KOPT-K1 (cell line): ENCODE measurements around the gene RACGAP1.
A peak's percentile ranks its signal among the peaks of the same experiment; 100 is the strongest.

Experiments
- H3K27ac ChIP-seq: fragments of 200-600 bp; sonication (generic); 2 replicates; pipeline ENCODE4 v1.5.1; 2016; ENCODE audit warnings: antibody characterized with exemption, mild to moderate bottlenecking, low read depth, low read length; ENCODE audit not compliant: poor library complexity, severe bottlenecking
- H3K36me3 ChIP-seq: fragments of 200-600 bp; sonication (generic); 2 replicates; pipeline ENCODE4 v1.5.1; 2017; ENCODE audit warnings: antibody characterized with exemption, mild to moderate bottlenecking, low read length, moderate library complexity; ENCODE audit not compliant: insufficient read depth
- H3K9me3 ChIP-seq: fragments of 200-600 bp; sonication (generic); 2 replicates; pipeline ENCODE4 v1.5.1; 2017; ENCODE audit warnings: antibody characterized with exemption, low read length, mild to moderate bottlenecking; ENCODE audit not compliant: insufficient read depth, poor library complexity, severe bottlenecking

RACGAP1 gene

DNA sequence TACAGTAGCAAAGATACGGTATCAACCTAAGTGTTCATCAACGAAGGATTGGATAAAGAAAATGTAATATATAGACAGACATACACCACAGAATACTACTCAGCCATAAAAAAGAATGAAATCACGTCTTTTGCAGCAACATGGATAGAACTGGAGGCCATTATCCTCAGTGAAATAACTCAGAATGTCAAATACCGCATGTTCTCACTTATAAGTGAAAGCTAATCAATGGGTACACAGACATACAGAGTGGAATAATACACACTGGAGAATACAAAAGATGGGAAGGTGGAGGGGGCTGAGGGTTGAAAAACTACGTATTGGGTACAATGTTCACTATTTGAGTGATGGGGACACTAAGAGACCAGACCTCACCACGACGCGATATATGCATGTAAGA is 1.1 kb downstream of the RACGAP1 start:
- peaks cover 36% of the 10 kb centered on the region for H3K36me3 ChIP-seq
- peak overlapping the region; percentile 86 for H3K27ac ChIP-seq

DNA sequence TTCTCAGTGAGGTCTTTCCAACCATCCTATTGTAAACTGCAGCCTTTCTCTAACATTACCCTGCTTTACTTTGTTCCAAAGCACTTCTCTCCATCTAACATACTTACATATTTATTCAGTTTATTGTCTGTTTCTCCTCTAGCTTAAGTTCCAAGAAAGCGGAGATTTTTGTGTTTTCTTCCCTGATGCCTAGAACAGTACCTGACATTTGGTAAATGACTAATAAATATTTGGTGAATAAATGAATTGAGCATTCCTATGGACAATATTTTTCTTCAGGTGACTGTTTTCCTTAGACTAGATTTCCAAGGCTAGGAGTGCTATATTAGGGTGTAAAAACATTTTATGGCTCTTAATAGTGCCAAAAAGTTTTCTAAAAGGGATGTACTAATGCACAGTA is 2.4 kb downstream of the RACGAP1 start:
- Histone ChIP-seq H3K27ac (no peak overlapping the region), H3K36me3 (peaks cover 48% of the 10 kb centered on the region), H3K9me3 (no peaks in the 10 kb centered on the region)

More for the DNA sequence above, 1.1 kb downstream of the RACGAP1 start:
- H3K9me3 ChIP-seq: no peaks in the 10 kb centered on the region

DNA sequence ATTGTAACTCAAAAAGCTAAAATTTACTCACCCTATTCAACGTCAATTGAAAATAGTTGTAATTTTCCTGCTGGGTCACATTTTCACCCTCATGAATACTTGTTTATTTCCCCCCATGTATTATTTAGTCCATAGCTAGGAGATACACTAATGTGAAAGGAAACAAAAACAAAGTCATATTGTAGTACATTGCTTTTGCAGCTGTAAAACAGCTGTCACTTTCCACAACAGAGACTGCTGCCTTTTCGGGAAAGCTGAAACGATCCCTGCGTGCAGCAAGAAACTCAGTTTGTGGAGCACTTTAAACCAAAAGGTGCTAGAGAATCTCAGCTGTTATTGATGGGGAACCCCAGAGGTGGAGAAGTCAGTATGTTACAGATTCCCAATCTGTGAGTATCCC is 4.3 kb downstream of the RACGAP1 start:
- peaks cover 66% of the 10 kb centered on the region for H3K36me3 ChIP-seq
- H3K9me3 ChIP-seq: no peaks in the 10 kb centered on the region
- H3K27ac ChIP-seq: no peak overlapping the region

DNA sequence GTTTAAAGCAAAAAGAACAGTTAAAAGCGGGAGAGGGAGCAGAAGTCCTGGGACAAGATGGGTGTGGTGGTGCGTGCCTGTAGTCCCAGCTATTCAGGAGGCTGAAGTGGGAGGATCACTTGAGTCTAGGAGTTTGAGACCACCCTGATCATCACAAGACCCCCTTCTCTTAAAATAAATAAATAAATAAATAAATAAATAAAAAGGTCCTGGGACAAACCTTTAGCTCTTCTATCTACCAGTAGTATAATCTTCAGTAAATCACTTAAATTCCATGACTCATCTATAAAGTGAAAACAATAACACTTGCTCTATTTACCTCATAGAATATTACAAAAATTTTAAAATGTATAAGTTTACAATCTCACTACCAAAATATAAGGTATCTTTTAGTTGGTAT is 5.8 kb downstream of the RACGAP1 start:
- Histone ChIP-seq H3K36me3 (peaks cover 81% of the 10 kb centered on the region), H3K27ac (no peak overlapping the region), H3K9me3 (no peaks in the 10 kb centered on the region)

DNA sequence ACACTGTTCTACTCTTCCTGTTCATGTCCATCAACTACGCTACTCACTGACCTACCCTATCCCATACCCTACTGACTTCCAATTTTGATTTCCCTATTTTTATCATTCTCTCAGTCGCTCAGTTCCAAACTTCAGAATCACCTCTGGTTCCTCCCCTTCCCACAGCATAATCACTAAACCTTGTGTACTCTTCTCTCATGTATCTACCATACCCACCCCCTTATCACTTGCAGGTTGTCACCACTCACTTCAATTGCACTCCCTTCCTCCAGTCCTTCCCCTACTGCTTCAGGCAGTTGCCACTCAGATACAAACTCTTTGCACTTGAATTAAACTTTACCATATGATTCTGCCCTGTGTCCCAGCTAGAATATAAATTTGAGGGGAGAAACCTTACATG is 6.3 kb downstream of the RACGAP1 start:
- Histone ChIP-seq H3K36me3 (peaks cover 86% of the 10 kb centered on the region), H3K9me3 (no peaks in the 10 kb centered on the region), H3K27ac (no peak overlapping the region)

DNA sequence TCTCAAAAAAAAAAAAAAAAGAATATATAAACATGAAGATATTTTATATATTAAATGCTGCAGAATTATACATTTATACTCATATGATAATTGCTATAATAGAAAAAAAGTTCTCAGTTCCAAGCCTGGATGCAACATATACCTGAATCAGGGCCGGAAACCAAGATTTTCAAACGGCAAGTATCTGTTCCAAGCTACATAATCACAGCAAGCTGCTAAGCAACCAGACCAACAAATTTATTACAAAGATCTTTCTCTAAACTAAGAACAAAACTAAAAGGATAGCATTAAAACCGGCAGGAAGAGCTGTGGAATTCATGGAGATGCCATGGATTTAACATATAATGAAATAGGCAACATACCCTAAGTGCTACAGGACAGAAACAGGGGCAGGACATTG is 7.1 kb downstream of the RACGAP1 start:
- Histone ChIP-seq H3K36me3 (peaks cover 87% of the 10 kb centered on the region), H3K27ac (no peak overlapping the region), H3K9me3 (no peaks in the 10 kb centered on the region)

DNA sequence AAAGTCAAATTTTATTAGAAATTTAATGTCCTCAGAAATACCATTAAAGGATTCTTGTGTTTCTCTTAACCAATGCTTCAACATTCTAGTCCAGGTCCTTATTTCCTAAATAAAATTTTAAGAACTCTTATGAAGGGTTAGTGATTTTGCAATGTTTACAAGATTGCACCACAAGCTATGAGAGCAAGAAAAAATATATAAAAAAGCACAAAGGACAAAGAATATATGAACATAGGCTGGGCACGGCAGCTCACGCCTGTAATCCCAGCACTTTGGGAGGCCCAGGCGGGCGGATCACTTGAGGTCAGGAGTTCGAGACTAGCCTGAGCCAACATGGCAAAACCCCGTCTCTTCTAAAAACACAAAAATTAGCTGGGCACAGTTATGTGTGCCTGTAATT is 7.7 kb downstream of the RACGAP1 start:
- Histone ChIP-seq H3K36me3 (peaks cover 87% of the 10 kb centered on the region), H3K9me3 (no peaks in the 10 kb centered on the region), H3K27ac (no peak overlapping the region)

DNA sequence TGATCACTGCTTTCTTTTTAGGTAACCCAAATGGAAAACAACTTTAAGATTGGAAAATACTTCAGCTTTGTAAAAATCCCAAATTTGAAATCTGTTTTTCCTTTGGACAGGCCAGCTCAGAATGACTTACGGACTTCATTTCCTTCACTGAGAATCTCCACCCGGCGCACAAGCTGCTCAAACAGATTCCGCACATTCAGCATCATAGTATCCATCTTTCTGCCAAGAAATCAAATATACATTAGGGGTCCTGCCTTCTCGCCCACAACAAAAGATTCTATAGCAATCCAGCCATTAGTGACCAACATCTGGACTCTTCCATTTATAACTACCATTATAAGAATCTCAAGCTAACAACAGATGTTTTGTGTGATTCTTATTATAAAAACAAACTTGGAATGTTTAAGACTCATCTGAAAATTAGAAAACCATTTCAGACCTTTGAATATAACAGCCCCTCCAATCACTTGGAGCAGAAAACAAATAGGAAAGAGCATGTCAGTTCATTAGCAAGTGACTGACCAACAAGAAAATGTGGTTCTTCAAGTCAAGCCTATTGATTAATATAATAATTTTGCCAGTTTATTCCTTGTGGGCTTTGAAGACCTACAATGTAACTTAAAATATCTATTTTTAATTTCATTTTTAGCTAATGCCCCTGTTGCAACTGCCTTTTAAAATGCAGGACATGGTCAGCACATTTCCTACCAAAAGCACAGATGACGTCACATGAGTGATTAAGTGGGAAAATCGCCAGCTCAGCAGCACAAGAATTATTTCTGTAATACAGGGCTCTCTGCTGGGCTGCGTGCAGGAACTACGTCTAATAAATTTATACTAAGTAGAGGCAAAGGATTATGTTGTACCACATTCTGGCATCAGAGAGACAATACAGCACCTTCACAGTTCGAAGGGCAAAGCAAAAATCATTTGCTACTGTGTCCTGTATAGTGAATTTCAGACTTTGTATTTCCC is 8.5 kb downstream of the RACGAP1 start:
- no peak overlapping the region for H3K27ac ChIP-seq
- no peaks in the 10 kb centered on the region for H3K9me3 ChIP-seq
- peaks cover 85% of the 10 kb centered on the region for H3K36me3 ChIP-seq

DNA sequence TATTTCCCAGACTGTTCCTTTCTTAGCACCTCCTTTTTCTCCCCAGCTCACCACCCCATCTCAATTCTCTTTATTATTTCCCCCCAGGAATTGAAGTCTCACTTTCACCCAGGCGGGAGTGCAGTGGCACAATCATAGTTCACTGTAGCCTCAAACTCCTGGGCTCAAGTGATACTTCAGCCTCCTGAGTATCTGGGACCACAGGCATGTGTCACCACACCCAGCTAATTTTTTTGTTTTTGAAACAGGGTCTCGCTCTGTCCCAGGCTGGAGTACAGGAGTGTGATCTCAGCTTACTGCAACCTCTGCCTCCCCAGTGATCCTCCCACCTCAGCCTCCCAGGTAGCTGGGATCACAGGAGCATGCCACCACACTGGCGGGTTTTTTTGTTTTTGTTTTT is 11.0 kb downstream of the RACGAP1 start:
- Histone ChIP-seq H3K9me3 (no peaks in the 10 kb centered on the region), H3K36me3 (peaks cover 93% of the 10 kb centered on the region), H3K27ac (no peak overlapping the region)

DNA sequence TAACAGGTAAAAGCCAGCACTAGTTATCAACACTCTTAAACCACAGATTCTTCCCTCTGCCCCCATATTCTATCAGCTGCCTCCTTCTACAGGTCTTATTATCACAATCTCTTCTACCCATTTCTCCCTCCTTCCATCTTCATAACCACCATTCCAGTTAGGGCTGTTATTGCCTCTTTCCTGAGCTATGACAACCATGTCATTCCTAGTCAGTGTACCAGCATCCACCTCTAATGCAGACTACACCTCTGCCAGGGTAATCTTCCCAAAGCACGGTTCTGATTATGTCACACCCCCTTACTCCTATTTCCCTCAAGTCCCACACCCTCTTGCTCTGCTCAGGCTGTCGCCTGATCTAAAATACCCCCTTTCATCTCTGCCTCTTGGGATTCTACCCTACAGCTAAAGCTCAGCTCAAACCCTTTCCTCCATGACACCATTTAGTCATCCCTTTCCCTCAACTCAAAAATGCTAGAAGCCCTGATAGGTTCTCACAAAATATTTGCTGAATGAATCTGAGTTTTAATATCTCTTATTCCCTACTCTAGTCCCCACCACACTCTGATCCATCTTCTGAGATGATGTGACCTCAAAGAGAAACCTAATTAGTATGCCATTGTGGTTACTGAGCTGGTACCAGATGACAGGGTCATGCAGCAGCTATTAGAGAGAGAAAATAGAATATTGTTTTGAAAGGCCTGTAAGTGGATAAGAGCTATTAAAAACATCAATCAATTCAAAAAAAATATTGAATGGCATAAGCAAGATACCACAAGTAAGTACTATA is 11.7 kb downstream of the RACGAP1 start:
- H3K9me3 ChIP-seq: no peaks in the 10 kb centered on the region
- peaks cover 93% of the 10 kb centered on the region for H3K36me3 ChIP-seq
- H3K27ac ChIP-seq: no peak overlapping the region

DNA sequence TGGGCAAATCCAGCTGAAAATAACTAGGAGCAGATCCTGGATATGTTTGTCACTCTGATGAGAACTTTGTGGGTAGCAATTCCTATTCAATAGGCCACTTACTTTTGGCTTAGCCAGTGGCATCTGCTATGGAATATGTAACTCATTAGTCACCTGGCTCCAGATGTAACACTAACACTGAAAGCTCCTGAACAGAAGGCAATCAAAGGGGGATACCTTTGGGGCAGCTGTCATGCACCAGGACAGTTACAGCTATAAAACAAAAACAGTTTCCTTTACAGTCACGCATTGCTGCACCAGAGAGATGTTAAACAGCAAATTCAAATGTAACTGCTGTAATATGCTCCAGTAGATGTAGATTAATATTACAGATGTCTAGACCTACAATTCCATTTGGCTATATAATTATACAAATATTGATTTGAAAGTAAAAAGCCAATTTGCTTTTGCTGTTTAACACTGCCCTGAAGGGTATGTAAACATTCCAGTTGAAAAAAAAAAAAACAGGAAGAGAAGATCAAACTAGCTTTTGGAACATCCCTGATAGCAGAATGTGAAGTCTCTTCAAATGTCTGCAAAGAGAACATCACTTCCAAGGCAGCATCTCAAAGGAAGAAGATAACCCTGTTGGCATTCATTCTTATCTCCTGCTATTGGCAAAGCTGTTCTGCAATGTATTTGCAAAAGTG is 18.4 kb downstream of the RACGAP1 start:
- Histone ChIP-seq H3K27ac (no peak overlapping the region), H3K36me3 (peaks cover 98% of the 10 kb centered on the region), H3K9me3 (no peaks in the 10 kb centered on the region)

DNA sequence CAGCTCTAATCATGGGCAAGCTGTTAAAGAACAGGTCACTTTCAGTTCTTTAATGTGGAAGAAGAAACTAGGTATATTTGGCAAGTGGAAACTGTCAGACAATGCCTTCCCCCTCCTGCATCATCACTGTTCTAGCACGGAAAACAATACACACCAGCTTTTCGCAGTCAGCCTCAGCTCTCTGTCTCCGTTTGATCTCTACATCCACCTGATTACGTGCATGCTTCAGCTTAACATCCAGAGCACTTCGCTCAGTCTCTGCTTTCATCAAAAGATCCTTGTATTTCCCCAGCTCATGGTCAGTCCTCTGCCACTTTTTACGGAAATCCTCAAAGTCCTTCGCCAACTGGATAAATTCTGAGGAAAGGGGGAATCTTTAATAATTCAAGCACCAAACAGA is 19.0 kb downstream of the RACGAP1 start:
- Histone ChIP-seq H3K27ac (no peak overlapping the region), H3K9me3 (no peaks in the 10 kb centered on the region), H3K36me3 (peaks cover 100% of the 10 kb centered on the region)

DNA sequence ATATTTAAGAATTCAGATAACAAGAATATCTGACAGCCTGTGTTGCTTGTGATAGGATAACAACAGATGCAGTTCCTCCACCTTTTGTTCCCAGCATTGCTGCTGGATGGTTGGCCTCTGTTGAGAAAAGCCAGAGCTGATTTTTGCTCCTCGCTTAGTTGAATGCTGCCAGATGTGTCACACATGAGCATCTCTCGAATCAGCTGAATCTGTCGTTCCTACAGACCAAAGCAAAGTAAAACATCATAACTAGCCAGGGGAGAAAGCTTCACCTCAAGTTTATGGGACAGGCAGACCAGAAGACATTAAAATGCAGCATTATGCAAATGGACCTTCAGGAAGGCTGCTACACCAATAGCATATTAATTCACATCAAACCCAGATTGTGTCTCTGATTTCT is 20.1 kb downstream of the RACGAP1 start:
- peaks cover 100% of the 10 kb centered on the region for H3K36me3 ChIP-seq
- no peak overlapping the region for H3K27ac ChIP-seq
- no peaks in the 10 kb centered on the region for H3K9me3 ChIP-seq

DNA sequence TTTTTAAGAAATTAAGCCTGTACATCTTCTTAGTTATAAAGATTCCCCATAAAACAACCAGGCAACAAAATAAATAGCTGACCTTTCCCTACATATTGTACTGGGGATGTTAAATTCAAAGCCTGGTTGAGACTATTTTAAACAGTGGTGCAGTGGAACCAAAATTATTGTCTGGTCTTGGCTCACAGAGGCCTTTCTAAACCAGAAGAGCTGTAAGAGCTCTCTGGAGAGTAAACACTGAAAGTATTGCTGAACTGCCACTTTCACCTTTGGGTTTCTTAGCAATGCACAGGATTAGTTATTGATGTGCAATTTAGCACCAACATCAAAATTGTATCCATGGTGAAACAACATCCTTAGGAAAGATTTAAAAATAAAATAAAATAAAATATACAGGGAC is 20.6 kb downstream of the RACGAP1 start:
- no peaks in the 10 kb centered on the region for H3K9me3 ChIP-seq
- H3K36me3 ChIP-seq: peaks cover 100% of the 10 kb centered on the region
- no peak overlapping the region for H3K27ac ChIP-seq

DNA sequence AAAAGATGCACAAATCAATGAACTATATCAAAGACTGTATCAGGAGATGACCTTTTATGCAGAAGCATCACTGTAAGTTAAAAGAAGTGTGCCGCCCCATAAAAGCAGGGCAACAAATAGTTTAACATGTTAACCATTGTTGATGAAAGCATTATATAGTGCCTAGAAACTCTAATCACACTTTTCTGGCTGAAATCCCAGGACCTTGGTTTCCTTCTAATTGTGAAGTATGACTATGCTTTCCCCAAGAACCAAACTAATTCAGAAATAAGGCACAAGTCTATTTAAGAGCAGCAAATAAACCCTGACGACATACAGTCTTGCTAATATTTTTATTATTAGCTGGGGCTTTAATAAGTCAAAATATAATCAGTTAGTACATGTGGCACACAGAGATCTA is 21.7 kb downstream of the RACGAP1 start:
- Histone ChIP-seq H3K36me3 (peaks cover 100% of the 10 kb centered on the region), H3K27ac (no peak overlapping the region)

More for the DNA sequence above, 21.7 kb downstream of the RACGAP1 start:
- no peaks in the 10 kb centered on the region for H3K9me3 ChIP-seq
